Effector memory CD4-positive, alpha-beta T cell (primary cell): ENCODE results near the gene NR2C2.

Source experiments
- DNase-seq, 3 donors: peaks; one replicate each; pipeline ENCODE4 v3.0.0-alpha.2; 2020
- H3K27ac ChIP-seq: 2 replicates; pipeline ENCODE4 v1.7.0; 2013; ENCODE audit warnings: mild to moderate bottlenecking, low read length, moderate library complexity; ENCODE audit not compliant: insufficient read depth, poor library complexity, severe bottlenecking
- H3K27me3 ChIP-seq: replicated peaks from 2 replicates; pipeline ENCODE4 v1.7.0; 2013; ENCODE audit warnings: mild to moderate bottlenecking, low read length; ENCODE audit not compliant: insufficient read depth, control insufficient read depth, poor library complexity, severe bottlenecking
- H3K36me3 ChIP-seq: 2 replicates; pipeline ENCODE4 v1.7.0; 2013; ENCODE audit warnings: mild to moderate bottlenecking, low read length, moderate library complexity; ENCODE audit not compliant: control insufficient read depth, insufficient read depth
- H3K4me1 ChIP-seq: 2 replicates; pipeline ENCODE4 v1.7.0; 2013; ENCODE audit warnings: low read length, mild to moderate bottlenecking; ENCODE audit not compliant: control insufficient read depth, insufficient read depth, poor library complexity, severe bottlenecking
- H3K4me3 ChIP-seq: 2 replicates; pipeline ENCODE4 v1.7.0; 2013; ENCODE audit warnings: low read length, low read depth, mild to moderate bottlenecking; ENCODE audit not compliant: insufficient read depth, poor library complexity, severe bottlenecking
- H3K9me3 ChIP-seq: 2 replicates; pipeline ENCODE4 v1.7.0; 2013; ENCODE audit warnings: mild to moderate bottlenecking, low read length, moderate library complexity; ENCODE audit not compliant: control insufficient read depth

Gene NR2C2

DNA sequence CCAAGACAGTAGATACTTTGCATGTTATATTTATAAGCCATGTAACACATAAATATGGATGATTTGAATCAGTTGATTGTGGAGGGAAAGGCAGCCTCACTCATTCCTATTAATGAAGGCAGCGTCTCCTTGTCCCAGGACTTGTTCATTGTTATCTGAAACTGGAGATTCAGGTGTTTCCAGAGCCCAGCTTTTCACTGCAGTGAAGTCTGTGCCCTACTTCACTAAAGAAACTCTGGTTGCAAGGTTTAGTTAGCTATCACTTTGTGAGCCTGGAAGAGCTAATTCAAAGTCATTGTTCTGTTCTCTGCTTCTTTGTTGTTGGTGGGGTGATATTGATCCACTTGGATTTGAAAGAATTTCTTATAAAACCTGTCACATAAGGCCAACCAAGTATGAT, 9.8 kb downstream of the NR2C2 start:
- Histone ChIP-seq H3K27me3 (no peaks in the 10 kb centered on the region), H3K9me3 (no peaks in the 10 kb centered on the region), H3K4me3 (no peak overlapping the region), H3K4me1 (no peaks in the 10 kb centered on the region), H3K36me3 (peaks cover 2% of the 10 kb centered on the region), H3K27ac (no peak overlapping the region)
- no peak for DNase-seq

DNA sequence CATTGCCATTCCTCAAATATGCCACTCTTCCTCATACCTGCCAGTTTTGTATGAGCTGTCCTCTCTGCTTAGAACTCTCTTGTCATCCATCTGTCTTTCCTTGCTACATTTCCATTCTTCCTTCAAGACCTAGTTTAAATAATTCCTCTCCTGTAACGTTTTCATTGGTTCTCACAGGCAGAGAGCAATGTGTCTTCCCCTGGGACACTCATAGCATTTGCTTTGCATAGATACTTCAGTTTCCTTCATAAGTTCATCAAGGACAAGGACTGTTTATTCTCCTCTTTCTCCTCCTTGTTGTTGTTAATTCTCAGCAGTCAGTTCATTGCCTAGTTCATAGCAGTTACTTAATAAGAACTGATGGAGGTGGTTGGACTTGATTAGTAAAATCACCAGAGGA, 10.5 kb downstream of the NR2C2 start:
- no peak overlapping the region for H3K27ac ChIP-seq
- DNase-seq, result no peak
- no peaks in the 10 kb centered on the region for H3K4me1 ChIP-seq
- peaks cover 5% of the 10 kb centered on the region for H3K36me3 ChIP-seq
- no peaks in the 10 kb centered on the region for H3K27me3 ChIP-seq
- H3K4me3 ChIP-seq, result no peak overlapping the region
- no peaks in the 10 kb centered on the region for H3K9me3 ChIP-seq

DNA sequence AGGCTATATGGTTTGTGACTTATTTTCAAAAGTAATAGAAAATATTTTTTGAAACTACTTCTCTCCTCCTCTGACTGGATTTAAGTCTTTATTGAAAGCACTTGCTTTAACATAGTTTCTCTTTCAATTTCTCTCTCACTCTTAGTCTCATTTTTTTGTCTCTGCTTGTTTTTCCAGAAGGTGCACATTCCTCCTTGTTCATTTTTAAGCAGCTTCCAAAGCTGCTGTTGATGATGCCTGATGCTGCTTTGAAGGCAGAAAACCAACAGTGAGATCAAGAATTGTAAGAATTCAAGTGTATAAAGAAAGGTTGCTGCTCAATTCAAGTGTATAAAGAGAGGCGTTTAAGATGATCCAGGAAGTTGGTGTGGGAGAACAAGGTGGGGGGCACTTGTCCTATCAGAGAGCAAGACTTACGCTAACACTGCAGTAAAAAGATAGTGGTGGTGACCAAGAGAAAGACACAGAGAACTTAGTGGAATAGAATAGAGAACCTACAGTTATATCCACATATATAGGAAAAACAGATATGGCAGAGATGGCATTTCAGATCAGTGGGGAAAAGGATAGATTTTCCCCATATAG, 12.1 kb downstream of the NR2C2 start:
- Histone ChIP-seq H3K4me3 (peak overlapping the region; percentile 33), H3K27me3 (no peaks in the 10 kb centered on the region), H3K4me1 (no peaks in the 10 kb centered on the region), H3K27ac (peak overlapping the region; percentile 8), H3K9me3 (no peaks in the 10 kb centered on the region), H3K36me3 (peaks cover 5% of the 10 kb centered on the region)
- no peak for DNase-seq

DNA sequence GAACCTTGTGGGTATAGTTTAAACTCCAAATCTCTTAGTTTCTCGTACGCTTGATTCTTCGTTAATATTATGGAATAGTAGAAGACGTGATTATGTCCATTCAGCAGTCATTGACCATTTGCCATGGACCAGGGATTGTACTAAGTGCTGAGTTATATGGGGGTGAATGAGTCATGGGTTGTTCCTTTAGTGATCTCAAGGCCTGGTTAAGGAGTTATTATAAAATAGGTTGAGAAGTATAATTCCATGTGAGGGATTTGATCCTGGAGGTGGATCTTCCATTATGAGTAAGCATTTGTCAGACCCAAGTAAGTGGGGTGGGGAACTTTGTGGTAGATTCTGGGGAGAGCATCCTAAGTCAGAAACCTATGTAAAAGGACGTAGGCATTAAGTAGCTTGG, 15.4 kb downstream of the NR2C2 start:
- H3K27ac ChIP-seq, result no peak overlapping the region
- no peak overlapping the region for H3K4me3 ChIP-seq
- no peak for DNase-seq
- no peaks in the 10 kb centered on the region for H3K9me3 ChIP-seq
- H3K27me3 ChIP-seq, result no peaks in the 10 kb centered on the region
- H3K4me1 ChIP-seq, result no peaks in the 10 kb centered on the region
- peaks cover 5% of the 10 kb centered on the region for H3K36me3 ChIP-seq

DNA sequence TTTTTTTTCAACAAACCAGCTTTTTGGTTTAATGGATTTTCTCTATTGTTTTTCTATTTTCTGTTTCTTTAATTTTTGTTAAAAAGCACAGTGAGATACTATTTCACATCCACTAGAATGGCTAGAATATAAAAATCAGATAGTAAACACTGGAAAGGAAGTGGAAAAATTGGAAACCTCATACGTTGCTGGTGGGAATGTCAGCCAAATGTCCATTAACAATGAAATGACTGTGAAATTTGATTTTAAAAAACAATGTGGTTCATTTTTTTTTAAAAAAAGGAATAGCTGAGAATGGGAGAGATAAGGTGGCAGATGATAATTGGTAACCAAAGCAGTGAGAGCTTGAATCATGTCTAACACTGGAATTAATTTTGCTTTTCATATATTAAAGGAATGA, 19.9 kb downstream of the NR2C2 start:
- Histone ChIP-seq H3K4me1 (no peaks in the 10 kb centered on the region), H3K9me3 (no peaks in the 10 kb centered on the region), H3K27ac (no peak overlapping the region), H3K4me3 (no peak overlapping the region), H3K36me3 (peaks cover 6% of the 10 kb centered on the region), H3K27me3 (no peaks in the 10 kb centered on the region)
- no peak for DNase-seq

DNA sequence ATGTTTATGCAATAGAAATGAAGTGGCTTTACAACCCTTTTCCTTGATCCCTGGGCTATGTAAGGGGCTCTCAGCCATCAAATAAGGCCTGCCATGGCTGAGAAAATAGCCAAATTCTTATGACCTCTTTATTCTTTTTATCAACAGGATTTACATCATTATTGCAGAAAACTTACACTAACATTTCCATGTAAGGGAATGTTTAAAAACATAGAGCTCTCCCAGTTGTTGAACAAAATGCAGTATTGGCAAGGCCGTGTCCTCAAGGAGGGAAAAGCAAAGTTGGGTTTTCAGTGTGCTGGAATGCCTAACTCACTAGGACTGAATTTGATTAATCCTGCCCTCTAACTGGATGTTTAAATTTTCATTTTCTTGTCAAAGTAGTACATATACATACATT, 22.3 kb downstream of the NR2C2 start:
- Histone ChIP-seq H3K27ac (no peak overlapping the region), H3K4me1 (no peaks in the 10 kb centered on the region), H3K9me3 (no peaks in the 10 kb centered on the region), H3K27me3 (no peaks in the 10 kb centered on the region), H3K4me3 (no peak overlapping the region), H3K36me3 (peaks cover 15% of the 10 kb centered on the region)
- DNase-seq, result no peak

DNA sequence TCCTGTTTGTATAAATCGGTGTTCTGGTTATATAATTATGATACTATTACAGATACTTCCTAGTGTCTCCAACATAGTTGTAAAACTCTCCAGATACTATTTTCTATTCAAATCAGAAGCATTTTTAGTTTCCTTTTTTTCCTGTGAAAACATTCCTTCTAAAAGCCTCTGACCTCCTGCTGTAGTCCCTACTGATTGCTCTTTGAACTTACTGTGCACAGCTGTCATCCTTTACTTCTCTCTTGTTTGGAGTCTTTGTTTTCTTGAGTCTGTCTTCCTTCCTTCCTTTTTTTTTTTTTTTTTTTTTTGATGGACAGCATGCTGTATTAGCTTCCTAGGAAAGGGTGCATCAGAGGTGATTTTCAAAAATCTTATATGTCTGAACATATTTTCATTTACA, 28.9 kb downstream of the NR2C2 start:
- H3K36me3 ChIP-seq, result peaks cover 18% of the 10 kb centered on the region

DNA sequence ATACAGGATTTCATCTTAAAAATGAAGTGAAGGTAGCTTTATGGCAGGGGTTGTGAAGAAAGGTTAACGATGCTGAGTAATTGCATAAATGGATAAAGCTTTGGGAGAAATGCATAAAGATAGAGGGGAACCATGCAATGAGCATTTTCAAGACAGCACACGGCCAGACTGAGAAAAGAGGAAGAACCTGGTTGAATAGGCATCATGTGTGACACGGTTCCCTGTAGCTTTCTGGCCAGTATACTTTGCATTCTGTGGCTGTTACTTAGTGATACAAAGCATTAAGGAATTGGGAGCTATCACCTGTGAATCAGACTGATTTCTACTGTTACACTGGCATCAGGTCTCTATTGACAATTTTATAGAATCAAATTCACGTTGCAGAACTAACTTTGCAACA, 33.3 kb downstream of the NR2C2 start:
- DNase-seq, result no peak
- H3K27me3 ChIP-seq, result no peaks in the 10 kb centered on the region
- H3K9me3 ChIP-seq, result no peaks in the 10 kb centered on the region
- H3K4me3 ChIP-seq, result no peak overlapping the region
- H3K36me3 ChIP-seq, result peaks cover 3% of the 10 kb centered on the region
- H3K4me1 ChIP-seq, result no peaks in the 10 kb centered on the region
- H3K27ac ChIP-seq, result no peak overlapping the region

More for the DNA sequence above, 28.9 kb downstream of the NR2C2 start:
- Histone ChIP-seq H3K27me3 (no peaks in the 10 kb centered on the region), H3K4me3 (no peak overlapping the region), H3K27ac (no peak overlapping the region), H3K4me1 (no peaks in the 10 kb centered on the region), H3K9me3 (no peaks in the 10 kb centered on the region)
- no peak for DNase-seq

DNA sequence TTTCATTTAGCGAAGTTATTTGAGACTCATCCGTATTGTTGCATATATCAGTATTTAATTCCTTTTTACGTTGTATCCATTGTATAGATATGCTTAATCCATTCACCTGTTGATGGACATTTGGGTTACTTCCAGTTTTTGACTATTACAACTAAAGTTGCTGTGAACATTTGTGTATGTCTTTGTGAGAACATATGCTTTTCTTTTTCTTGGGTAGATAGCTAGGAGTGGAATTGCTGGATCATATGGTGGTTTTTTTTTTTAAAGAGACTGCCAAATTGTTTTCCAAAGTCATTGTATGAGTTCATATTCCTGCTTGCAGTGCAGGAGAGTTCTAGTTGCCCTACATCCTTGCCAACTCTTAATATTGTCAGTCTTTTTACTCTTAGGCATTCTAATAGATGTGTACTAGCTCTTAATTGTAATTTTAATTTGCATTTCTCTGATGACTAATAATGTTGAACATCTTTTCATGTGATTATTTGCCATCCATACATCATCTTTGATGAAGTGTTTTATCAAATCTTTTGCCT, 37.3 kb downstream of the NR2C2 start:
- peaks cover 3% of the 10 kb centered on the region for H3K36me3 ChIP-seq
- peaks cover 6% of the 10 kb centered on the region for H3K4me1 ChIP-seq
- H3K9me3 ChIP-seq, result no peaks in the 10 kb centered on the region
- no peak overlapping the region for H3K27ac ChIP-seq
- no peaks in the 10 kb centered on the region for H3K27me3 ChIP-seq
- DNase-seq, result no peak
- no peak overlapping the region for H3K4me3 ChIP-seq

DNA sequence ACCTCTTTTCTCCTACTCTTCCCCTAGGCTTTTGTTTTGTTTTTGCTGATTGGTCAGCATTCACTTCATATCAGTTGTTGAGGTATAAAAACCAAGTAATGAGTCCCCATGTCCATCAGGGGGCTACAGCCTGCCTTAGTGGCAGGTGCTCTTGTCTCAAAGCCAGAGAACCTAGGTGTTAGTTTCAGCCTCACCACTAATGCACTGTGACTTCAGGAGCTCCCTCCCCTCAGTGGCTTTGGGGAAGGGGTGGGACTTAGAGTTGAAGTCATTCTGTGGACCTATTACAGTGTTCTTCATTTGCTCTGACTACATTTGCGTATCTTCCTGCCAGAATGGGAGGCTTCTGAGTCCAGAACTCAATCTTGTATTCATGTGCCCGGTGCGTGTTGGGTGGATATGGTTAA, 41.6 kb downstream of the NR2C2 start:
- H3K36me3 ChIP-seq, result no peaks in the 10 kb centered on the region
- H3K9me3 ChIP-seq, result no peaks in the 10 kb centered on the region
- H3K4me1 ChIP-seq, result peaks cover 6% of the 10 kb centered on the region
- H3K27me3 ChIP-seq, result no peaks in the 10 kb centered on the region
- no peak for DNase-seq
- no peak overlapping the region for H3K27ac ChIP-seq
- no peak overlapping the region for H3K4me3 ChIP-seq
